HG02840 (cell line): Measurements from ENCODE around the gene CROCC.
"Not testable (repeated sequence)": the region's sequence is repeated elsewhere in the genome, so short reads cannot be mapped to it uniquely, and the experiment has no call there.

ENCODE experiments used
- ATAC-seq: cut with Tn5 transposase; IDR thresholded peaks from one replicate; pipeline ENCODE4 v1.9.1; 2021; ENCODE audit warnings: mild to moderate bottlenecking, moderate library complexity, moderate number of reproducible peaks; ENCODE audit not compliant: unreplicated experiment, low FRiP score

The CROCC gene

GRCh38 chr1:16921391-16922185 lies at the start of gene CROCC:
CROCC (plus strand) TSS chr1:16921931; CDS start chr1:16922019, 88 bp downstream.
- ATAC-seq = no peak

- ATAC-seq = not testable (repeated sequence)
Observed at GRCh38 chr1:16872152-16873075, 49.3 kb upstream of the CROCC start.

GRCh38 chr1:16873076-16873879 lies 48.5 kb upstream of the CROCC start:
- ATAC-seq = not testable (repeated sequence)

- ATAC-seq = not testable (repeated sequence)
Observed at GRCh38 chr1:16874968-16875765, 46.6 kb upstream of the CROCC start.

- ATAC-seq = not testable (repeated sequence)
Observed at GRCh38 chr1:16881742-16882141, 40.0 kb upstream of the CROCC start.

GRCh38 chr1:16882986-16883385 lies 38.7 kb upstream of the CROCC start:
- ATAC-seq = no peak

- not testable (repeated sequence) for ATAC-seq
Observed at GRCh38 chr1:16884487-16884886, 37.2 kb upstream of the CROCC start.

GRCh38 chr1:16886860-16887605 lies 34.7 kb upstream of the CROCC start:
- no peak for ATAC-seq

- ATAC-seq = no peak
Observed at GRCh38 chr1:16888860-16889816, 32.6 kb upstream of the CROCC start.

- not testable (repeated sequence) for ATAC-seq
Observed at GRCh38 chr1:16890539-16891021, 31.2 kb upstream of the CROCC start.

- not testable (repeated sequence) for ATAC-seq
Observed at GRCh38 chr1:16891057-16891456, 30.7 kb upstream of the CROCC start.

GRCh38 chr1:16892978-16893525 lies 28.7 kb upstream of the CROCC start:
- ATAC-seq = not testable (repeated sequence)

- ATAC-seq = not testable (repeated sequence)
Observed at GRCh38 chr1:16893796-16894195, 27.9 kb upstream of the CROCC start.

- not testable (repeated sequence) for ATAC-seq
Observed at GRCh38 chr1:16894338-16894737, 27.4 kb upstream of the CROCC start.

GRCh38 chr1:16895233-16895597 lies 26.5 kb upstream of the CROCC start:
- not testable (repeated sequence) for ATAC-seq

GRCh38 chr1:16895598-16896315 lies 26.0 kb upstream of the CROCC start, which contains the start of gene RNU1-2:
RNU1-2 (plus strand) TSS chr1:16895980.
- peak; percentile 99 for ATAC-seq
